ENCODE data around the gene PPOX. TPM values are rescaled to one million over a fixed set of nuclear protein-coding genes. Genes with fewer than 3 reads are reported as not detected.

Gene PPOX
- total RNA-seq, 6 donors from 2014 or later = 19.5 to 48.2 (median 26.6) TPM

- Histone ChIP-seq H3K4me3 (no peak overlapping the region), H3K27me3 (no peaks in the 10 kb centered on the region), H3K27ac (peak overlapping the region; percentile 95 to 97 (median 96)), H3K36me3 (peaks cover 0 to 18% (median 0%) of the 10 kb centered on the region in 4 donors), H3K4me1 (peaks cover 46 to 77% (median 64%) of the 10 kb centered on the region in 4 donors), H3K9me3 (no peaks in the 10 kb centered on the region)
- DNase-seq (no peak), ATAC-seq (ENCODE audit: low FRiP score in 2 of 2) (no peak)
- TF ChIP-seq CTCF (IDR thresholded peaks at IDR 0.05) (no peak), POLR2A (IDR thresholded peaks at IDR 0.05) (no peak), POLR2AphosphoS5 (IDR thresholded peaks at IDR 0.05) (peak in 1 of 2 donors; percentile 68), EP300 (IDR thresholded peaks at IDR 0.05) (no peak)
- WGBS, 2 donors = 51 to 62% methylated on average over 5 of the region's 5 CpGs
These were observed 34.3 kb downstream of the PPOX start for GRCh38 chr1:161200421-161200991.

- DNase-seq = peak in 1 of 2 donors; percentile 52
- Histone ChIP-seq H3K27me3 (no peaks in the 10 kb centered on the region), H3K4me3 (peak overlapping the region in 3 of 4 donors; percentile 67 to 81 (median 76)), H3K27ac (peak overlapping the region; percentile 95 to 97 (median 96)), H3K9me3 (no peaks in the 10 kb centered on the region), H3K4me1 (peaks cover 48 to 74% (median 68%) of the 10 kb centered on the region in 4 donors), H3K36me3 (peaks cover 1 to 25% (median 2%) of the 10 kb centered on the region in 4 donors)
- ATAC-seq (ENCODE audit: low FRiP score in 2 of 2) = peak; percentile 55 to 70
- TF ChIP-seq CTCF (IDR thresholded peaks at IDR 0.05) (no peak), POLR2A (IDR thresholded peaks at IDR 0.05) (no peak), POLR2AphosphoS5 (IDR thresholded peaks at IDR 0.05) (peak; percentile 9 to 89), EP300 (IDR thresholded peaks at IDR 0.05) (peak in 2 of 4 donors; percentile 44 to 87)
- WGBS, 2 donors = 40 to 44% methylated on average over 12 to 13 of the region's 13 CpGs
These were observed 35.0 kb downstream of the PPOX start for GRCh38 chr1:161200992-161201835.

- Histone ChIP-seq H3K27me3 (no peaks in the 10 kb centered on the region), H3K4me3 (peak within 1 kb of the TSS; percentile 27 to 81 (median 72)), H3K36me3 (peaks cover 6 to 33% (median 9%) of the 10 kb centered on the region in 4 donors), H3K4me1 (peaks cover 55 to 83% (median 73%) of the 10 kb centered on the region in 4 donors), H3K9me3 (no peaks in the 10 kb centered on the region), H3K27ac (peak within 1 kb of the TSS; percentile 95 to 97 (median 96))
- 1 to 7% methylated on average over 28 to 53 of the region's 53 CpGs for WGBS, 2 donors
- DNase-seq (peak; percentile 92 to 99), ATAC-seq (ENCODE audit: low FRiP score in 2 of 2) (peak; percentile 92 to 96)
- TF ChIP-seq CTCF (IDR thresholded peaks at IDR 0.05) = peak in 2 of 6 experiments; percentile 7 to 25
- TF ChIP-seq POLR2AphosphoS5 (IDR thresholded peaks at IDR 0.05) = peak; percentile 84 to 94
- TF ChIP-seq POLR2A (IDR thresholded peaks at IDR 0.05) = peak; percentile 68 to 87 (median 72)
- no peak for TF ChIP-seq EP300 (IDR thresholded peaks at IDR 0.05)
These were observed 35.8 kb downstream of the PPOX start, which contains the start of gene NDUFS2 for GRCh38 chr1:161201836-161202712. NDUFS2 (plus strand) TSS chr1:161202367; CDS start chr1:161202386, 19 bp downstream.

- no peak for ATAC-seq (ENCODE audit: low FRiP score in 2 of 2)
- peaks cover 41 to 57% (median 51%) of the 10 kb centered on the region in 4 donors for H3K4me1 ChIP-seq
- no peaks in the 10 kb centered on the region for H3K9me3 ChIP-seq
- no peaks in the 10 kb centered on the region for H3K27me3 ChIP-seq
- no peak for TF ChIP-seq POLR2AphosphoS5 (IDR thresholded peaks at IDR 0.05)
- no peak for TF ChIP-seq CTCF (IDR thresholded peaks at IDR 0.05)
- no peak for TF ChIP-seq EP300 (IDR thresholded peaks at IDR 0.05)
- TF ChIP-seq POLR2A (IDR thresholded peaks at IDR 0.05) = no peak
- no peak overlapping the region for H3K4me3 ChIP-seq
- H3K36me3 ChIP-seq = peaks cover 26 to 73% (median 52%) of the 10 kb centered on the region in 4 donors
- 78 to 83% methylated on average over 12 of the region's 12 CpGs for WGBS, 2 donors
- no peak for DNase-seq
- H3K27ac ChIP-seq = peak overlapping the region; percentile 64 to 97 (median 84)
These were observed 40.4 kb downstream of the PPOX start for GRCh38 chr1:161206411-161207140.

Data from upper lobe of left lung (tissue), 6 donors.